ENCODE measurements around the gene MTAP.
A peak's percentile ranks its signal among the peaks of the same experiment; 100 is the strongest.

Gene MTAP

GRCh38 chr9:21982861-21983560, 180.6 kb downstream of the MTAP start (continued):
- TF ChIP-seq AEBP2 (tag by site-specific recombination; IDR thresholded peaks at IDR 0.05; ENCODE audit: borderline replicate concordance), result no peak
- no peak for TF ChIP-seq GFI1B (tag by site-specific recombination; IDR thresholded peaks at IDR 0.05)
- no peak for TF ChIP-seq ZNF2 (tag by site-specific recombination; IDR thresholded peaks at IDR 0.05)
- no peak for TF ChIP-seq ZNF610 (tag by site-specific recombination; IDR thresholded peaks at IDR 0.05; ENCODE audit: borderline replicate concordance)

GRCh38 chr9:21983561-21983935, 181.1 kb downstream of the MTAP start:
- no peak overlapping the region for H3K27ac ChIP-seq (ENCODE audit: extremely low read depth, low read depth, low read length)
- TF ChIP-seq KLF9 (tag by site-specific recombination; IDR thresholded peaks at IDR 0.05; ENCODE audit: low read depth) (no peak), MYNN (tag by site-specific recombination; IDR thresholded peaks at IDR 0.05; ENCODE audit: borderline replicate concordance) (no peak), PRDM6 (tag by site-specific recombination; IDR thresholded peaks at IDR 0.05) (peak; percentile 39; the same call in 1 of the 2 replicates), PATZ1 (tag by site-specific recombination; IDR thresholded peaks at IDR 0.05) (no peak)

GRCh38 chr9:21984101-21984500, 181.7 kb downstream of the MTAP start:
- Histone ChIP-seq H3K4me1 (ENCODE audit: control insufficient read depth, insufficient read depth, low read length) (peaks cover 38% of the 10 kb centered on the region), H3K9me3 (ENCODE audit: control insufficient read depth, insufficient read depth, low read depth, low read length) (no peaks in the 10 kb centered on the region), H3K27ac (ENCODE audit: extremely low read depth, low read depth, low read length) (no peak overlapping the region), H3K4me3 (ENCODE audit: low read depth, low read length) (no peak overlapping the region), H3K36me3 (ENCODE audit: control insufficient read depth in 2 of 2, insufficient read depth in 1 of 2, low read length in 2 of 2) (peaks cover 0 to 3% of the 10 kb centered on the region in 2 experiments; a peak in 1 of 3 replicates)
- ChIA-PET CTCF (interaction anchor here (1.1 to 2.5 kb wide), 5 partner anchors 24 to 255 kb away, joined by 5 to 13 read pairs (median 6); partner anchors contain the start of gene CDKN2B), POLR2A (interaction anchor here (2.7 to 7.8 kb wide), 2 partner anchors 11 to 25 kb away, joined by 18 to 51 read pairs; partner anchors contain the start of genes CDKN2A, CDKN2B and CDKN2B-AS1)
- TF ChIP-seq ZBTB7A (tag by site-specific recombination; IDR thresholded peaks at IDR 0.05; ENCODE audit: low read depth), result no peak
- no peak for TF ChIP-seq ZBTB8A (tag by site-specific recombination; IDR thresholded peaks at IDR 0.05)
- TF ChIP-seq REPIN1 (tag by site-specific recombination; IDR thresholded peaks at IDR 0.05; ENCODE audit: low read depth), result no peak
- TF ChIP-seq ZNF138 (tag by site-specific recombination; IDR thresholded peaks at IDR 0.05; ENCODE audit: borderline replicate concordance), result no peak
- TF ChIP-seq ZNF660 (tag by site-specific recombination; IDR thresholded peaks at IDR 0.05), result no peak
- no peak for TF ChIP-seq KLF9 (tag by site-specific recombination; IDR thresholded peaks at IDR 0.05; ENCODE audit: low read depth)
- no peak for TF ChIP-seq ZNF175 (tag by site-specific recombination; IDR thresholded peaks at IDR 0.05)
- no peak for TF ChIP-seq ZNF37A (tag by site-specific recombination; IDR thresholded peaks at IDR 0.05)
- TF ChIP-seq PRDM1 (tag by site-specific recombination; IDR thresholded peaks at IDR 0.05), result 0 out of 2 replicates have a peak, but pooled peaks have one; percentile 76
- TF ChIP-seq PRDM6 (tag by site-specific recombination; IDR thresholded peaks at IDR 0.05), result peak; percentile 47; the same call in 1 of the 2 replicates

More at GRCh38 chr9:21983561-21983935, 181.1 kb downstream of the MTAP start:
- H3K4me1 ChIP-seq (ENCODE audit: control insufficient read depth, insufficient read depth, low read length), result peaks cover 38% of the 10 kb centered on the region
- CTCF ChIA-PET, result interaction anchor here (1.1 to 2.5 kb wide), 6 partner anchors 7 to 255 kb away, joined by 3 to 13 read pairs (median 6); partner anchors contain the start of gene CDKN2B
- H3K36me3 ChIP-seq (ENCODE audit: control insufficient read depth in 2 of 2, insufficient read depth in 1 of 2, low read length in 2 of 2), result no peaks in the 10 kb centered on the region
- no peaks in the 10 kb centered on the region for H3K9me3 ChIP-seq (ENCODE audit: control insufficient read depth, insufficient read depth, low read depth, low read length)
- POLR2A ChIA-PET, result interaction anchor here (2.7 to 7.8 kb wide), 2 partner anchors 11 to 25 kb away, joined by 18 to 51 read pairs; partner anchors contain the start of genes CDKN2A, CDKN2B and CDKN2B-AS1
- H3K4me3 ChIP-seq (ENCODE audit: low read depth, low read length), result no peak overlapping the region
